ENCODE measurements around the gene KBTBD12. TPM values are rescaled to one million over a fixed set of nuclear protein-coding genes. Genes with fewer than 3 reads are reported as not detected.

Gene KBTBD12
- total and polyA plus RNA-seq, 2 donors (not counting 3 experiments of a cell fraction or from before 2014, with no cell fraction given), result not detected

DNA sequence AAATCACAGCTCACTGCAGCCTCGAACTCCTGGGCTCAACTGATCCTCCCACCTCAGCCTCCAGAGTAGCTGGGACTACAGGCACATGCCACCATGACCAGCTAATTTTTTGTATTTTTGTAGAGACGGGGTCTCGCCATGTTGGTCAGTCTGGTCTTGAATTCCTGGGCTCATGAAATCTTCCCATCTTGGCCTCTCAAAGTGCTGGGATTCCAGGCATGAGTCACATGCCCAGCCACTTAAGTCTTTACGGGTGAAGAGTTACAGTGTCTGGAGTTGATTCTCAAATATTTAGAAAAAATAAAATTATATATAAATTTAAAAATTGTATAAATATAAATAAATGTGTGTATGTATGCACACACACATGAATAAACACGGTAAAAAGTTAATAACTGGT lies 14.5 kb upstream of the KBTBD12 start:
- no peaks in the 10 kb centered on the region for H3K36me3 ChIP-seq (ENCODE audit: control insufficient read depth in 2 of 2, extremely low read depth in 1 of 2, insufficient read depth in 2 of 2, low read length in 2 of 2)
- TF ChIP-seq EZH2 (IDR thresholded peaks at IDR 0.05; ENCODE audit: borderline replicate concordance, low read depth, low read length, severe bottlenecking), result no peak
- no peak for TF ChIP-seq POLR2A (IDR thresholded peaks at IDR 0.05; ENCODE audit: low read depth, low read length)
- TF ChIP-seq POLR2AphosphoS5 (IDR thresholded peaks at IDR 0.05; ENCODE audit: insufficient read depth, low read depth, low read length), result no peak
- TF ChIP-seq GATA2 (IDR thresholded peaks at IDR 0.05; ENCODE audit: insufficient read depth, insufficient read length, low read depth, low read length), result no peak
- TF ChIP-seq FOS (IDR thresholded peaks at IDR 0.05; ENCODE audit: borderline replicate concordance, insufficient read depth, low read length), result no peak
- TF ChIP-seq JUN (IDR thresholded peaks at IDR 0.05; ENCODE audit: borderline replicate concordance, insufficient read depth, insufficient read length, low read depth), result no peak
- no peak for TF ChIP-seq MYC (IDR thresholded peaks at IDR 0.05; ENCODE audit: low read depth, low read length)
- TF ChIP-seq, protein P1, sequence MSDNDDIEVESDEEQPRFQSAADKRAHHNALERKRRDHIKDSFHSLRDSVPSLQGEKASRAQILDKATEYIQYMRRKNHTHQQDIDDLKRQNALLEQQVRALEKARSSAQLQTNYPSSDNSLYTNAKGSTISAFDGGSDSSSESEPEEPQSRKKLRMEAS (IDR thresholded peaks at IDR 0.05; ENCODE audit: insufficient read depth, insufficient read length), result no peak
- TF ChIP-seq, protein P2, sequence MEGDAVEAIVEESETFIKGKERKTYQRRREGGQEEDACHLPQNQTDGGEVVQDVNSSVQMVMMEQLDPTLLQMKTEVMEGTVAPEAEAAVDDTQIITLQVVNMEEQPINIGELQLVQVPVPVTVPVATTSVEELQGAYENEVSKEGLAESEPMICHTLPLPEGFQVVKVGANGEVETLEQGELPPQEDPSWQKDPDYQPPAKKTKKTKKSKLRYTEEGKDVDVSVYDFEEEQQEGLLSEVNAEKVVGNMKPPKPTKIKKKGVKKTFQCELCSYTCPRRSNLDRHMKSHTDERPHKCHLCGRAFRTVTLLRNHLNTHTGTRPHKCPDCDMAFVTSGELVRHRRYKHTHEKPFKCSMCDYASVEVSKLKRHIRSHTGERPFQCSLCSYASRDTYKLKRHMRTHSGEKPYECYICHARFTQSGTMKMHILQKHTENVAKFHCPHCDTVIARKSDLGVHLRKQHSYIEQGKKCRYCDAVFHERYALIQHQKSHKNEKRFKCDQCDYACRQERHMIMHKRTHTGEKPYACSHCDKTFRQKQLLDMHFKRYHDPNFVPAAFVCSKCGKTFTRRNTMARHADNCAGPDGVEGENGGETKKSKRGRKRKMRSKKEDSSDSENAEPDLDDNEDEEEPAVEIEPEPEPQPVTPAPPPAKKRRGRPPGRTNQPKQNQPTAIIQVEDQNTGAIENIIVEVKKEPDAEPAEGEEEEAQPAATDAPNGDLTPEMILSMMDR (IDR thresholded peaks at IDR 0.05; ENCODE audit: extremely low read depth in 1 of 2, insufficient read depth in 1 of 2, low read depth in 1 of 2, low read length in 2 of 2), result no peak
- H2AFZ ChIP-seq (ENCODE audit: low read depth, low read length), result no peak overlapping the region
- dilution Hi-C loops (cut with MboI; ENCODE audit: extremely low pct_ligation_motif_present, low sequenced_read_pairs) (no loop called here), intact Hi-C loops (cut with micrococcal nuclease) (no loop called here)
- H3K4me3 ChIP-seq (replicated peaks in 1 of 3; ENCODE audit: insufficient read depth in 1 of 3, low read depth in 1 of 3, low read length in 3 of 3), result no peak overlapping the region
- H3K4me2 ChIP-seq (ENCODE audit: insufficient read depth, low read length), result no peak overlapping the region
- ChIA-PET CTCF (interaction anchor here (1.1 kb wide), 1 partner anchor 52 kb away, joined by 3 read pairs; no protein-coding TSS in a partner anchor), POLR2A (no interaction called here)
- H3K79me2 ChIP-seq (ENCODE audit: control insufficient read depth, insufficient read depth, low read length), result no peaks in the 10 kb centered on the region
- BruUV-seq (replicated peaks), result no TSS peak
- H3K9me1 ChIP-seq (replicated peaks; ENCODE audit: control insufficient read depth, extremely low read depth, insufficient read depth, low read length), result no peaks in the 10 kb centered on the region
- no peak for FAIRE-seq
- DNase-seq (ENCODE audit: low read depth, low spot score), result no peak
- no peak overlapping the region for H3K9ac ChIP-seq (replicated peaks; ENCODE audit: extremely low read depth, insufficient read depth, low read length)
- H3K27me3 ChIP-seq (ENCODE audit: control insufficient read depth in 2 of 2, insufficient read depth in 2 of 2, low read length in 2 of 2), result peaks cover 2 to 4% of the 10 kb centered on the region in 2 experiments
- H3K27ac ChIP-seq (ENCODE audit: insufficient read depth, low read depth, low read length), result no peak overlapping the region
- no peaks in the 10 kb centered on the region for H3K4me1 ChIP-seq (ENCODE audit: control insufficient read depth, extremely low read depth, insufficient read depth, low read length)
- H4K20me1 ChIP-seq (replicated peaks; ENCODE audit: control insufficient read depth, extremely low read depth, insufficient read depth, low read length), result no peaks in the 10 kb centered on the region
- no peaks in the 10 kb centered on the region for H3K9me3 ChIP-seq (replicated peaks; ENCODE audit: control insufficient read depth, insufficient read depth, low read length)
